ENCODE data around the gene MDM2. TPM values are rescaled to one million over a fixed set of nuclear protein-coding genes. Genes with fewer than 3 reads are reported as not detected.
A peak's percentile ranks its signal among the peaks of the same experiment; 100 is the strongest.
"Not testable (repeated sequence)": the region's sequence is repeated elsewhere in the genome, so short reads cannot be mapped to it uniquely, and the experiment has no call there.

The MDM2 gene
- total RNA-seq, 1 donor from 2014 or later = 75.9 TPM

DNA sequence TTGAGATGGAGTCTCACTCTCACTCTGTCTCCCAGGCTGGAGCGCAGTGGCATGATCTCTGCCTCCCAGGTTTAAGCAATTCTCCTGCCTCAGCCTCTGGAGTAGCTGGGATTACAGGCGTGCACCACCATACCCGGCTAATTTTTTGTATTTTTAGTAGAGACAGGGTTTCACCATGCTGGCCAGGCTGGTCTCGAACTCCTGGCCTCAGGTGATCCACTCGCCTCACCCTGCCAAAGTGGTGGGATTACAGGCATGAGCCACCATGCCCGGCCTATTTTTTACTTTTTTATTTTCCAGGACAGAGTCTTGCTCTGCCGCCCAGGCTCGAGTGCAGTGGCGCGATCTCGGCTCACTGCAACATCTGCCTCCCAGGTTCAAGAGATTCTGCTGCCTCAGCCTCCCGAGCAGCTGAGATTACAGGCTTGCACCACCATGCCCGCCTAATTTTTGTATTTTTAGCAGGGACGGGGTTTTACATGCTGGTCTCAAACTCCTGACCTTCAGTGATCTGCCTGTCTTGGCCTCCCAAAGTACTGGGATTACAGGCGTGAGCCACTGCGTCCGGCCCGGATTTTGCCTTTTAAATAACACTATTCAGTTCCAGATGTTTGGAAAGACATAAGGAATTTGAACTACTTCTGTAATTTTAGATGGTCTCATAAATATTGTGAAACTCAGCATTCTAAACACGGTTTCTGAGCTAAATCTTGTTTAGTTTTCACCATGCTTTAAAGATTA is 4.9 kb upstream of the MDM2 start:
- DNase-seq (ENCODE audit: extremely low spot score in 2 of 2); H3K4me3 ChIP-seq; intact Hi-C loops (cut with DNase I); H3K36me3 ChIP-seq; H3K27me3 ChIP-seq; H3K9me3 ChIP-seq: not testable (repeated sequence)
- Histone ChIP-seq H3K27ac (peak overlapping the region; percentile 63), H3K4me1 (peaks cover 22% of the 10 kb centered on the region)
- TF ChIP-seq POLR2AphosphoS5 (IDR thresholded peaks at IDR 0.05; ENCODE audit: insufficient read depth in 1 of 2, low read depth in 1 of 2) = peak in 1 of 2 donors; percentile 41

DNA sequence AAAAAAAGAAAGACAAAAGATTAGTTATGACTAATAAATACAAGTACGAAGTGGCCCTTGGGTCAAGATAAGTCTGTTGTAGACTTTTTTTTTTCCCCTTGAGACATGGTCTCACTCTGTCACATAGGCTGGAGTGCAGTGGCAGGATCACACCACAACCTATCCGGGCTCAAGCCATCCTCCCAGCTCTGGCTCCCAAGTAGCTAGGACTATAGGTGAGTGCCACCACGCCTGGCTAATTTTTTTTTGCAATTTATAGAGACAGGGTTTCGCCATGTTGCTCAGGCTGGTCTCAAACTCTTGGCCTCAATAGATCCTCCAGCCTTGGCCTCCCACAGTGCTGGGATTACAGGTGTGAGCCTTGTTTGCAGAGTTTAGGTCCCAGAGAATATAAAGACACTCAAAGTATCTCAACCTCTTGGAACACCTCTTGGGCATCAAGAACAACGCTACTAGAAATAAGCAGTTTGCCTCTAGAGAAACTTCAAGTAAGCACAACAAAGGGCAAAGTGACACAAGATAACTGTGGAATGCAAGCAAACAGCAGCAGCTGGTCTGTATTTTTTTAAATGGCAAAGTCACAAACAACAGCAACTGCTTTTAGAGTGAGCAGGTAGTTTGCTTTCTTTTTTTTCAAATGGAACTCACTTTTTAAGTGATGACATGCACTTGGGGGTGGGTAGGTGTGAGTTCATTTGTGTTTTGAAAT is 3.9 kb upstream of the MDM2 start:
- no peak for TF ChIP-seq CTCF (IDR thresholded peaks at IDR 0.05)
- TF ChIP-seq POLR2A (IDR thresholded peaks at IDR 0.05) = no peak
- TF ChIP-seq POLR2AphosphoS5 (IDR thresholded peaks at IDR 0.05; ENCODE audit: insufficient read depth in 1 of 2, low read depth in 1 of 2) = no peak
- Histone ChIP-seq H3K27ac (no peak overlapping the region), H3K4me1 (peaks cover 23% of the 10 kb centered on the region), H3K4me3 (no peak overlapping the region), H3K27me3 (no peaks in the 10 kb centered on the region), H3K36me3 (no peaks in the 10 kb centered on the region), H3K9me3 (no peaks in the 10 kb centered on the region)
- DNase-seq (ENCODE audit: extremely low spot score in 2 of 2) = no peak
- intact Hi-C loops (cut with DNase I) = no loop called here

DNA sequence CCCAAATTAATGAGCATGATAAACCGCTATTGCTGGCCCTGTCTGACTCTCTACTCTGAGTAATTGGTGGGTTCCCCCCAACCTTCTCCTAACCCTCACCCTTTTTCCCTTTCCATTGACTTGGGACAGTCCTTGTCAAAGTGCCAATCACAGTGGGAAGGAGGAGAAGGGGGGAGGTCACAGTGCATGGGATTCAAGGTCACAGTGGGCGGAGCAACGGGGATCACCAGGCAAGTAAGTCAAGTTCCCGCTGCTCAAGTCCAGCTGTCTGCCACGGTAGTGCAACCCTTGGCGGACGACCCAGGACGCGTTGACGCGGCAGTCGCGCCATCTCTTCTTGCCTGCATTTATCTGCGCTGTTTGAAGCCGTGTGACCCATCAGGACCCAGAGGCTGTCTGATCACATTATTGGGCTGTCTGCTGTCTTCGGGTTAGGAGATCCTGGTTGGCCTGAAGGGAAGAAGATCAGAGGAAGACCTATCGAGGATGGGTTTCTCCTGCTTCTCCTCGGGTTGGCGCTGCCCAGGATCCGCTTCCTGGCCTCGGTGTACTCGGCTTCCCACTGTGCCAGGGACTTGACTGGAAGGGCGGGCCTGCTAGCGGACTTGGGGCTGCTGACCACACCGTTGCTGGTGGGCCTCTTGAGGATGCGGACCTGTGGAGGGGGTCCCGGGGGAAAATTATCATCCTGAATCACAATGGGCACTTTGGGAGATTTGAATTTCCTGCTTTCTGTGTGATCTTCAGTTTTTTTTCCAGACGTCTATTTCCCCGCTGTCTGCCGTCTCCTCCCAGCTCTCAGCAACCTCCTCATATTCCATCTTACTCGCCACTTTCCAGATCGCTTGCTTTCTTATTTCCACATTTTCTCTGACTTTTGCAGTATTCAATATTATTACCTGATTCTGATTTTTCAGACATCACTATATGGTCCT is 3.1 kb upstream of the MDM2 start:
- Histone ChIP-seq H3K36me3 (peaks cover 0 to 4% of the 10 kb centered on the region in 2 donors), H3K4me1 (peaks cover 26% of the 10 kb centered on the region), H3K4me3 (no peak overlapping the region), H3K27me3 (no peaks in the 10 kb centered on the region), H3K9me3 (no peaks in the 10 kb centered on the region), H3K27ac (no peak overlapping the region)
- TF ChIP-seq POLR2AphosphoS5 (IDR thresholded peaks at IDR 0.05; ENCODE audit: insufficient read depth in 1 of 2, low read depth in 1 of 2) = no peak
- no peak for TF ChIP-seq CTCF (IDR thresholded peaks at IDR 0.05)
- no peak for TF ChIP-seq POLR2A (IDR thresholded peaks at IDR 0.05)
- intact Hi-C loops (cut with DNase I) = no loop called here
- DNase-seq (ENCODE audit: extremely low spot score in 2 of 2) = no peak

- intact Hi-C loops (cut with DNase I) = no loop called here
- H3K36me3 ChIP-seq = peaks cover 0 to 11% of the 10 kb centered on the region in 2 donors
- no peak for TF ChIP-seq POLR2AphosphoS5 (IDR thresholded peaks at IDR 0.05; ENCODE audit: insufficient read depth in 1 of 2, low read depth in 1 of 2)
- TF ChIP-seq POLR2A (IDR thresholded peaks at IDR 0.05) = no peak
- TF ChIP-seq CTCF (IDR thresholded peaks at IDR 0.05) = no peak
- H3K27me3 ChIP-seq = no peaks in the 10 kb centered on the region
- no peaks in the 10 kb centered on the region for H3K9me3 ChIP-seq
- no peak overlapping the region for H3K4me3 ChIP-seq
- no peak overlapping the region for H3K27ac ChIP-seq
- peaks cover 29% of the 10 kb centered on the region for H3K4me1 ChIP-seq
- no peak for DNase-seq (ENCODE audit: extremely low spot score in 2 of 2)
These were observed 2.3 kb upstream of the MDM2 start for GRCh38 chr12:68805592-68806120.

Data from vagina (tissue), 2 donors.